Duodenal mucosa (tissue), 2 donors: Measurements from ENCODE around the gene PSMG3.

ENCODE experiments used
- H3K27ac ChIP-seq: one replicate; pipeline ENCODE4 v1.7.0; 2013; ENCODE audit warnings: low read depth, low read length
- H3K27me3 ChIP-seq, 2 donors: one replicate each; pipeline ENCODE4 v1.7.0; 2013; ENCODE audit warnings: low read length in 2 of 2, control low read depth in 1 of 2; ENCODE audit not compliant: insufficient read depth in 2 of 2, control insufficient read depth in 1 of 2
- H3K36me3 ChIP-seq, 2 donors: one replicate each; pipeline ENCODE4 v1.7.0; 2013; ENCODE audit warnings: low read length in 2 of 2, control low read depth in 1 of 2; ENCODE audit not compliant: insufficient read depth in 2 of 2, control insufficient read depth in 1 of 2
- H3K4me1 ChIP-seq, 2 donors: one replicate each; pipeline ENCODE4 v1.7.0; 2013; ENCODE audit warnings: low read length in 2 of 2, control low read depth in 1 of 2; ENCODE audit not compliant: insufficient read depth in 2 of 2, control insufficient read depth in 1 of 2
- H3K4me3 ChIP-seq, 2 donors: one replicate each; pipeline ENCODE4 v1.7.0; 2013; ENCODE audit warnings: low read length in 2 of 2, low read depth in 1 of 2
- H3K9ac ChIP-seq, 2 donors: one replicate each; pipeline ENCODE4 v1.7.0; 2013; ENCODE audit warnings: low read length in 2 of 2, low read depth in 1 of 2
- H3K9me3 ChIP-seq, 2 donors: one replicate each; pipeline ENCODE4 v1.7.0; 2013; ENCODE audit warnings: low read length in 2 of 2, control low read depth in 1 of 2; ENCODE audit not compliant: control insufficient read depth in 1 of 2

Gene PSMG3

DNA sequence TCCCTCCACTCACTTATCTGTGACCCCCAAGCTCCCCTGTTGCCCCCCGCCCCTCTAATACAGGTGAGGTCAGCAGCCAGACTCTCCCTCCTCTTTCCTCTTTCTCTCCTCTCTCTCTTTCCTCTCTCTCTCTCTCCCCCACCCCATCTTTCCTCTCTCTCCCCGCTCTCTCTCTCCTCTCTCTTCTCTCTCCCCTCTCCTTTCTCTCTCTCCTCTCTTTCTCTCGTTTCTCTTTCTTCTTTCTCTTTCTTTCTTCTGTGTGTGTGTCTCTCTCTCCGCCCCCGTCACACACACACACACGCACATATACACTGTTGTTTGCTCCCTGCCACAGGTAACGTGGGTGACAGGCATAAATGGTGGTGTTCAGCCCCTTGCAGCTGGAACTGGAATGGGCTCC is 37.2 kb upstream of the PSMG3 start:
- no peaks in the 10 kb centered on the region for H3K36me3 ChIP-seq
- H3K4me1 ChIP-seq: no peaks in the 10 kb centered on the region
- no peak overlapping the region for H3K27ac ChIP-seq
- no peaks in the 10 kb centered on the region for H3K9me3 ChIP-seq
- H3K9ac ChIP-seq: no peak overlapping the region
- H3K4me3 ChIP-seq: no peak overlapping the region
- no peaks in the 10 kb centered on the region for H3K27me3 ChIP-seq

DNA sequence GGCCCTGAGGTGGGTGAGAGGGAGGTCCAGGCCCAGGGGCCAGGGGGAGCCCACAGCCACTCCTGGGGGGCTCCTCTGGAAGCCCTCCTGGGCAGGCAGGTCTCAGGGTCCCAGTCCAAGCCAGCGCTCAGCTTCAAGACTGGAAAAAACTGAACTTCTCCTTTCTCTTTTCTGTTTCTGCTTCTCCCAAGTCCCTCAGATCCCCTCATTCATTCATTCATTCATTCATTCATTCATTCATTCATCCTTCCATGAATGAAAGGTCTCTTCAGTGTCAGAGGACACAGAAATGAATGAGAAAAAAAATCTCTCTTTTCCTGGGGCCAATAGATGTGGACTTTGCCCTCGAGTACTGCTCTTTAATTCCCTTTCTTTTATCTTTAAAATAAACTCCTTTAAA is 34.6 kb upstream of the PSMG3 start:
- H3K4me3 ChIP-seq: no peak overlapping the region
- no peak overlapping the region for H3K27ac ChIP-seq
- no peaks in the 10 kb centered on the region for H3K4me1 ChIP-seq
- no peaks in the 10 kb centered on the region for H3K9me3 ChIP-seq
- H3K36me3 ChIP-seq: no peaks in the 10 kb centered on the region
- H3K9ac ChIP-seq: no peak overlapping the region
- peaks cover 0 to 3% of the 10 kb centered on the region in 2 donors for H3K27me3 ChIP-seq

- Histone ChIP-seq H3K27ac (no peak overlapping the region), H3K4me3 (no peak overlapping the region), H3K4me1 (no peaks in the 10 kb centered on the region), H3K9me3 (no peaks in the 10 kb centered on the region), H3K27me3 (peaks cover 0 to 3% of the 10 kb centered on the region in 2 donors), H3K9ac (no peak overlapping the region), H3K36me3 (no peaks in the 10 kb centered on the region)
These were observed 33.8 kb upstream of the PSMG3 start for GRCh38 chr7:1603346-1604225.

DNA sequence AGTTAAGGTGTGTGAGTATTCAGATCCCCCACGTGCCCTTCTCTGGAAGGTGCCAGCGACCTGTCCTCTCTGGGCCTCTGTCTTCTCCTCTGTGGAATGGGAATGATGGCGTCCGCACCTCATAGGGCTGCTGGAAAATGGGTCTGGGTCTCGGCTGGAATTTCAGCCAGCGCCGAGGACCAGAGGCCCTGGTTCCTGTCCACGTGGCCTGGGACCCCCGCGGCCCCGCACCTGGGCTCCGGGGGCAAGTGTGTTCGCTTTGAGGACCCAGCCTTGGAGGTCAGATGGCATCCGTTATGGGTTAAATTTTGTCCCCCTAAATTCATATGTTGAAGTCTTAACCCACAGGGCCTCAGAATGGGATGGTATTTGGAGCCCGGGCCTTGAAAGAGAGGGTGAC is 32.6 kb upstream of the PSMG3 start:
- no peak overlapping the region for H3K4me3 ChIP-seq
- H3K4me1 ChIP-seq: no peaks in the 10 kb centered on the region
- no peaks in the 10 kb centered on the region for H3K9me3 ChIP-seq
- H3K27me3 ChIP-seq: peaks cover under 1 to 3% of the 10 kb centered on the region in 2 donors
- no peak overlapping the region for H3K9ac ChIP-seq
- no peaks in the 10 kb centered on the region for H3K36me3 ChIP-seq
- no peak overlapping the region for H3K27ac ChIP-seq

- no peaks in the 10 kb centered on the region for H3K36me3 ChIP-seq
- no peak overlapping the region for H3K9ac ChIP-seq
- no peak overlapping the region for H3K4me3 ChIP-seq
- H3K4me1 ChIP-seq: no peaks in the 10 kb centered on the region
- no peaks in the 10 kb centered on the region for H3K9me3 ChIP-seq
- H3K27me3 ChIP-seq: peaks cover 3 to 5% of the 10 kb centered on the region in 2 donors
- no peak overlapping the region for H3K27ac ChIP-seq
These were observed 32.1 kb upstream of the PSMG3 start for GRCh38 chr7:1601956-1602355.

GRCh38 chr7:1599640-1600395 is 30.0 kb upstream of the PSMG3 start:
- Histone ChIP-seq H3K27ac (no peak overlapping the region), H3K36me3 (no peaks in the 10 kb centered on the region), H3K9ac (no peak overlapping the region), H3K4me3 (no peak overlapping the region), H3K4me1 (no peaks in the 10 kb centered on the region), H3K9me3 (no peaks in the 10 kb centered on the region), H3K27me3 (peaks cover 3 to 5% of the 10 kb centered on the region in 2 donors)

DNA sequence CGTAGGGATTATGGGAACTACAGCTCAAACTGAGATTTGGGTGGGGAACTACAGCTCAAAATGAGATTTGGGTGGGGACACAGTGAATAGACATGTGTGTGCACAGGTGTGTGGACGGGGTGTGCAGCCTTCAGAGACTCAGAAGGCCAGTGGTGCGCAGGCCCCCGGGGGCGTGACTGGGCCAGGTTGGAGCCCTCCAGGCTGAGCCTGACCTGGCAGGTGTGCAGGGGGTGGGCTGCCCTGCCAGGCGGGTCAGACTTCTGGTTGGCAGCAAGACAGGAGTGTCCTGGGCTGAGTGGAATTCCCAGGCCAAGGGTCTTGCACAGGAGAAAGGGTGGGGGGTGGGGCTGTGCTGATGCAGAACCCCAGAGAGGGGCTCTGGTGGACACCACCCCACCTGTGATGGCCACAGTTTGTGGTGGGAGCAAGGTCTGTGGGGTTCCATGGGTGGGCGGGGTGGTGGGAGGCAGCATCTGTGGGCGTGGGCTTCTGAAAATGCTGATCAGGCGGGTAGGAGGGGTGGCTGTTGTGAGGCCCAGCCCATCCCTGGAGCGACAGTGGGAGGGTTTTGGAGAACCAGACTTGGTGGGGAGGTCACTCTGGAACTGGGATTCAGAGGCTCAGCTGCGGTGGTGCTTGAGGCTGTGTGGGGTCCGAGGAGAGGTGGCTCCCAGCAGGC is 29.3 kb upstream of the PSMG3 start:
- no peaks in the 10 kb centered on the region for H3K4me1 ChIP-seq
- H3K9me3 ChIP-seq: no peaks in the 10 kb centered on the region
- no peak overlapping the region for H3K4me3 ChIP-seq
- no peaks in the 10 kb centered on the region for H3K36me3 ChIP-seq
- H3K9ac ChIP-seq: no peak overlapping the region
- no peak overlapping the region for H3K27ac ChIP-seq
- peaks cover 3 to 5% of the 10 kb centered on the region in 2 donors for H3K27me3 ChIP-seq

GRCh38 chr7:1598286-1598685 is 28.5 kb upstream of the PSMG3 start:
- Histone ChIP-seq H3K4me3 (no peak overlapping the region), H3K9ac (no peak overlapping the region), H3K9me3 (no peaks in the 10 kb centered on the region), H3K27ac (no peak overlapping the region), H3K36me3 (no peaks in the 10 kb centered on the region), H3K27me3 (peaks cover 3 to 5% of the 10 kb centered on the region in 2 donors), H3K4me1 (no peaks in the 10 kb centered on the region)

GRCh38 chr7:1597791-1598190 is 28.0 kb upstream of the PSMG3 start:
- Histone ChIP-seq H3K4me3 (no peak overlapping the region), H3K27ac (no peak overlapping the region), H3K27me3 (peaks cover 3 to 5% of the 10 kb centered on the region in 2 donors), H3K4me1 (no peaks in the 10 kb centered on the region), H3K9ac (no peak overlapping the region), H3K9me3 (no peaks in the 10 kb centered on the region), H3K36me3 (no peaks in the 10 kb centered on the region)
